ENCODE data around the gene GZMM. TPM values are rescaled to one million over a fixed set of nuclear protein-coding genes. Genes with fewer than 3 reads are reported as not detected.

The GZMM gene
- total RNA-seq, 1 experiment from 2014 or later, result 0.66 TPM

DNA sequence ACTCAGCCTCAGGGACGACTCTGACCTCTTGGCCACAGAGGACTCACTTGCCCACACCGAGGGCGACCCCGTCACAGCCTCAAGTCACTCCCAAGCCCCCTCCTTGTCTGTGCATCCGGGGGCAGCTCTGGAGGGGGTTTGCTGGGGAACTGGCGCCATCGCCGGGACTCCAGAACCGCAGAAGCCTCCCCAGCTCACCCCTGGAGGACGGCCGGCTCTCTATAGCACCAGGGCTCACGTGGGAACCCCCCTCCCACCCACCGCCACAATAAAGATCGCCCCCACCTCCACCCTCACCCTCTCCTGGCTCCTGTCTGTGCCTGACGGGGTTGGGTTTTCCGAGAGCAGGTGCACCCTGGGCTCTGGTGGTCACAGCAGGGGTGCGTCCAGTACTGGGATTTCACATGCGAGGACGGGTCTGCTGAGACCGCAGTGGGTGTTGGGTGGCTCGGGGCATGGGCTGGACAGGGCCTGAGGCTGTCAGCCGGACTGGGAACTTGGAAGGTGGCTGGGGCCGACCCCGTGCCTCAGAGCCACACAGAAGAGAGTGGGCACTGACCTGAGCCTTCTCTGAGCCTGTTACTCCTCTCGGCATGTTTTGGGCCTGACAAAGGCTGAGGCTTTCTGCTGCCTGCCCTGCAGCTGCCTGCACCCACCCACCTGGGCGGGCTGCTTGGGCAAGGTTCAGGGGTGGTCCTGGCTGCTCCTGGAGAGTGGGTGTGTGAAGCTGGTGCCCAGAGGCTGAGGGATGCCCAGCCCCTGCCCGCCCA, 39.5 kb downstream of the GZMM start:
- Histone ChIP-seq H2AFZ (ENCODE audit: low read length) (no peak overlapping the region), H3K27me3 (ENCODE audit: insufficient read depth, low read length) (no peaks in the 10 kb centered on the region; the same call in 1 of the 2 replicates), H3K18ac (ENCODE audit: insufficient read length, low read depth, low read length) (no peak overlapping the region), H3K27ac (ENCODE audit: insufficient read length, low read depth, low read length) (no peak overlapping the region), H4K5ac (ENCODE audit: insufficient read length, low read depth, low read length) (no peak overlapping the region), H2BK5ac (ENCODE audit: insufficient read length, low read length) (no peak overlapping the region), H3K56ac (ENCODE audit: insufficient read length, low read depth, low read length) (no peak overlapping the region), H2BK20ac (ENCODE audit: low read depth, low read length, poor library complexity, severe bottlenecking) (no peak overlapping the region), H3K79me2 (ENCODE audit: insufficient read depth, low read length) (peaks cover under 1% of the 10 kb centered on the region; the same call in 1 of the 2 replicates), H3K4me2 (ENCODE audit: insufficient read depth, insufficient read length, low read length) (no peak overlapping the region), H3K4ac (ENCODE audit: low read depth, low read length) (no peak overlapping the region), H2AK5ac (ENCODE audit: insufficient read length, low read length) (no peak overlapping the region), H3K9ac (ENCODE audit: extremely low read depth, insufficient read length, low read length) (no peak overlapping the region), H4K91ac (ENCODE audit: insufficient read length, low read depth, low read length) (no peak overlapping the region), H4K20me1 (ENCODE audit: control insufficient read depth, insufficient read depth, insufficient read length) (no peaks in the 10 kb centered on the region), H3K9me3 (ENCODE audit: control insufficient read depth, low read depth, low read length) (no peaks in the 10 kb centered on the region), H3K4me1 (ENCODE audit: insufficient read depth, low read length) (no peaks in the 10 kb centered on the region), H4K8ac (replicated peaks; ENCODE audit: insufficient read length, low read depth, low read length) (no peak overlapping the region), H3T11ph (ENCODE audit: low read length) (no peak overlapping the region), H2BK120ac (ENCODE audit: low read depth, low read length, poor library complexity, severe bottlenecking) (no peak overlapping the region), H3K79me1 (ENCODE audit: insufficient read depth, low read depth, low read length, poor library complexity, severe bottlenecking) (peaks cover 3% of the 10 kb centered on the region), H3K14ac (ENCODE audit: insufficient read depth, low read length) (no peak overlapping the region), H3K23me2 (ENCODE audit: insufficient read length, low read depth, low read length, poor library complexity, severe bottlenecking) (no peaks in the 10 kb centered on the region), H3K23ac (ENCODE audit: insufficient read length, low read depth, low read length) (no peak overlapping the region), H2BK12ac (ENCODE audit: insufficient read length, low read depth, low read length) (no peak overlapping the region), H2BK15ac (ENCODE audit: low read depth, low read length) (no peak overlapping the region)
- Mint-ChIP-seq H3K27ac (peak overlapping the region in 1 of 3 experiments; percentile 86; a peak in 2 of 7 replicates), H3K4me1 (peaks cover 4 to 9% of the 10 kb centered on the region in 2 experiments), H3K36me3 (ENCODE audit: insufficient read depth in 1 of 3, low read depth in 3 of 3) (peaks cover under 1 to 22% (median 21%) of the 10 kb centered on the region in 3 experiments; a peak in 5 of 7 replicates), H3K4me3 (no peak overlapping the region), H3K9me3 (no peaks in the 10 kb centered on the region), H3K27me3 (ENCODE audit: low read depth) (peaks cover 5% of the 10 kb centered on the region)
- no CpG with 5 or more reads among the region's 27 CpGs for WGBS (ENCODE audit: extremely low coverage, insufficient read length, low lambda C conversion rate)
- TF ChIP-seq, protein P1, sequence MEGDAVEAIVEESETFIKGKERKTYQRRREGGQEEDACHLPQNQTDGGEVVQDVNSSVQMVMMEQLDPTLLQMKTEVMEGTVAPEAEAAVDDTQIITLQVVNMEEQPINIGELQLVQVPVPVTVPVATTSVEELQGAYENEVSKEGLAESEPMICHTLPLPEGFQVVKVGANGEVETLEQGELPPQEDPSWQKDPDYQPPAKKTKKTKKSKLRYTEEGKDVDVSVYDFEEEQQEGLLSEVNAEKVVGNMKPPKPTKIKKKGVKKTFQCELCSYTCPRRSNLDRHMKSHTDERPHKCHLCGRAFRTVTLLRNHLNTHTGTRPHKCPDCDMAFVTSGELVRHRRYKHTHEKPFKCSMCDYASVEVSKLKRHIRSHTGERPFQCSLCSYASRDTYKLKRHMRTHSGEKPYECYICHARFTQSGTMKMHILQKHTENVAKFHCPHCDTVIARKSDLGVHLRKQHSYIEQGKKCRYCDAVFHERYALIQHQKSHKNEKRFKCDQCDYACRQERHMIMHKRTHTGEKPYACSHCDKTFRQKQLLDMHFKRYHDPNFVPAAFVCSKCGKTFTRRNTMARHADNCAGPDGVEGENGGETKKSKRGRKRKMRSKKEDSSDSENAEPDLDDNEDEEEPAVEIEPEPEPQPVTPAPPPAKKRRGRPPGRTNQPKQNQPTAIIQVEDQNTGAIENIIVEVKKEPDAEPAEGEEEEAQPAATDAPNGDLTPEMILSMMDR (conservative IDR thresholded peaks at IDR 0.05), result no peak
- no peak for DNase-seq
